HG03066 (cell line): ENCODE measurements around the gene ACCSL.

ENCODE experiments used
- ATAC-seq: cut with Tn5 transposase; IDR thresholded peaks from one replicate; pipeline ENCODE4 v1.9.1; 2021; ENCODE audit warnings: low read depth; ENCODE audit not compliant: unreplicated experiment

Gene ACCSL

GRCh38 chr11:44049832-44050231 is 2.1 kb downstream of the ACCSL start:
- no peak for ATAC-seq

GRCh38 chr11:44051171-44051570 is 3.4 kb downstream of the ACCSL start:
- ATAC-seq = no peak

GRCh38 chr11:44057340-44057739 is 9.6 kb downstream of the ACCSL start:
- ATAC-seq = no peak

GRCh38 chr11:44058275-44058674 is 10.5 kb downstream of the ACCSL start:
- no peak for ATAC-seq

- no peak for ATAC-seq
These were observed 17.4 kb downstream of the ACCSL start for GRCh38 chr11:44065161-44065661.

- ATAC-seq = peak; percentile 95
These were observed 18.3 kb downstream of the ACCSL start, which contains the start of gene ACCS for GRCh38 chr11:44065841-44066731. Gene ACCS (plus strand): TSS chr11:44066270. CDS start chr11:44067628, 1,358 bp downstream.

GRCh38 chr11:44066732-44067141 is 19.0 kb downstream of the ACCSL start:
- ATAC-seq = no peak

GRCh38 chr11:44067266-44067665 is 19.5 kb downstream of the ACCSL start:
- no peak for ATAC-seq

- no peak for ATAC-seq
These were observed 20.4 kb downstream of the ACCSL start for GRCh38 chr11:44068180-44068579.

GRCh38 chr11:44071157-44071556 is 23.4 kb downstream of the ACCSL start:
- ATAC-seq = no peak

- no peak for ATAC-seq
These were observed 25.2 kb downstream of the ACCSL start for GRCh38 chr11:44072757-44073658.

GRCh38 chr11:44078794-44079193 is 31.0 kb downstream of the ACCSL start:
- no peak for ATAC-seq

GRCh38 chr11:44079376-44079775 is 31.6 kb downstream of the ACCSL start:
- no peak for ATAC-seq

- no peak for ATAC-seq
These were observed 33.2 kb downstream of the ACCSL start for GRCh38 chr11:44080951-44081350.

GRCh38 chr11:44082645-44083044 is 34.9 kb downstream of the ACCSL start:
- ATAC-seq = no peak

- no peak for ATAC-seq
These were observed 35.7 kb downstream of the ACCSL start for GRCh38 chr11:44083433-44083832.

GRCh38 chr11:44083906-44084305 is 36.1 kb downstream of the ACCSL start:
- no peak for ATAC-seq

GRCh38 chr11:44085330-44085729 is 37.5 kb downstream of the ACCSL start:
- ATAC-seq = no peak

- ATAC-seq = no peak
These were observed 40.6 kb downstream of the ACCSL start for GRCh38 chr11:44088377-44088776.

GRCh38 chr11:44088871-44089270 is 41.1 kb downstream of the ACCSL start:
- ATAC-seq = no peak

- ATAC-seq = no peak
These were observed 42.8 kb downstream of the ACCSL start for GRCh38 chr11:44090539-44090938.
